RWPE2 (cell line): ENCODE measurements around the gene PLAGL2.

Source experiments
- ATAC-seq: fragments of 200-7000 bp; cut with Tn5 transposase; 3 replicates; pipeline ENCODE4 v1.9.1; 2021; ENCODE audit warnings: low read depth
- DNase-seq: peaks from one replicate; pipeline ENCODE4 v3.0.0-alpha.2; 2020; ENCODE audit warnings: low spot score
- H3K27ac ChIP-seq: fragments of 450-650 bp; 2 replicates; pipeline ENCODE4 v1.5.1; 2017; ENCODE audit warnings: mild to moderate bottlenecking; ENCODE audit not compliant: poor library complexity, severe bottlenecking
- H3K27me3 ChIP-seq: fragments of 250-450 bp; sonication (Bioruptor Pico); 2 replicates; pipeline ENCODE4 v1.5.1; 2021; ENCODE audit warnings: mild to moderate bottlenecking, moderate library complexity; ENCODE audit not compliant: insufficient read depth, poor library complexity, severe bottlenecking
- H3K36me3 ChIP-seq: fragments of 250-450 bp; sonication (Bioruptor Pico); 2 replicates; pipeline ENCODE4 v1.5.1; 2020; ENCODE audit warnings: low read depth, mild to moderate bottlenecking, moderate library complexity
- H3K4me1 ChIP-seq: fragments of 250-450 bp; sonication (Bioruptor Pico); 2 replicates; pipeline ENCODE4 v1.5.1; 2021; ENCODE audit warnings: mild to moderate bottlenecking, moderate library complexity; ENCODE audit not compliant: insufficient read depth, poor library complexity, severe bottlenecking
- H3K4me3 ChIP-seq: fragments of 250-450 bp; sonication (Bioruptor Pico); 2 replicates; pipeline ENCODE4 v1.5.1; 2021; ENCODE audit warnings: mild to moderate bottlenecking, moderate library complexity; ENCODE audit not compliant: severe bottlenecking
- H3K9me3 ChIP-seq: fragments of 250-450 bp; sonication (Bioruptor Pico); 2 replicates; pipeline ENCODE4 v1.5.1; 2021; ENCODE audit warnings: mild to moderate bottlenecking, moderate library complexity; ENCODE audit not compliant: severe bottlenecking
- CTCF ChIP-seq: fragments of 450-650 bp; IDR thresholded peaks from one replicate; pipeline ENCODE4 v1.5.1; 2017; ENCODE audit warnings: mild to moderate bottlenecking, moderate library complexity; ENCODE audit not compliant: poor library complexity, severe bottlenecking

The PLAGL2 gene

GRCh38 chr20:32231847-32232246 is 24.3 kb upstream of the PLAGL2 start:
- Histone ChIP-seq H3K9me3 (no peaks in the 10 kb centered on the region), H3K27me3 (no peaks in the 10 kb centered on the region), H3K4me3 (no peak overlapping the region), H3K4me1 (peaks cover 7% of the 10 kb centered on the region), H3K27ac (no peak overlapping the region), H3K36me3 (peaks cover 82% of the 10 kb centered on the region)
- no peak for DNase-seq
- no peak for TF ChIP-seq CTCF
- ATAC-seq = no peak

- Histone ChIP-seq H3K4me3 (no peak overlapping the region), H3K27me3 (no peaks in the 10 kb centered on the region), H3K36me3 (peaks cover 88% of the 10 kb centered on the region), H3K9me3 (no peaks in the 10 kb centered on the region), H3K27ac (no peak overlapping the region), H3K4me1 (peaks cover 7% of the 10 kb centered on the region)
- no peak for TF ChIP-seq CTCF
- DNase-seq (no peak), ATAC-seq (no peak)
Measured at GRCh38 chr20:32231245-32231644, 23.7 kb upstream of the PLAGL2 start.

GRCh38 chr20:32230707-32231106 is 23.2 kb upstream of the PLAGL2 start:
- Histone ChIP-seq H3K9me3 (no peaks in the 10 kb centered on the region), H3K4me3 (no peak overlapping the region), H3K27me3 (no peaks in the 10 kb centered on the region), H3K27ac (no peak overlapping the region), H3K4me1 (peaks cover 2% of the 10 kb centered on the region), H3K36me3 (peaks cover 93% of the 10 kb centered on the region)
- ATAC-seq (no peak), DNase-seq (no peak)
- no peak for TF ChIP-seq CTCF

- DNase-seq (no peak), ATAC-seq (no peak)
- Histone ChIP-seq H3K27me3 (no peaks in the 10 kb centered on the region), H3K27ac (no peak overlapping the region), H3K4me1 (no peaks in the 10 kb centered on the region), H3K9me3 (no peaks in the 10 kb centered on the region), H3K4me3 (no peak overlapping the region), H3K36me3 (peaks cover 91% of the 10 kb centered on the region)
- TF ChIP-seq CTCF = no peak
Measured at GRCh38 chr20:32229251-32229747, 21.8 kb upstream of the PLAGL2 start.

- H3K27me3 ChIP-seq = no peaks in the 10 kb centered on the region
- no peaks in the 10 kb centered on the region for H3K4me1 ChIP-seq
- H3K9me3 ChIP-seq = no peaks in the 10 kb centered on the region
- no peak for DNase-seq
- no peak for TF ChIP-seq CTCF
- no peak for ATAC-seq
- H3K4me3 ChIP-seq = no peak overlapping the region
- H3K27ac ChIP-seq = no peak overlapping the region
- peaks cover 89% of the 10 kb centered on the region for H3K36me3 ChIP-seq
Measured at GRCh38 chr20:32227744-32228688, 20.5 kb upstream of the PLAGL2 start.
